ENCODE data around the gene ALPG. TPM values are rescaled to one million over a fixed set of nuclear protein-coding genes. Genes with fewer than 3 reads are reported as not detected.

The ALPG gene
- total and polyA plus RNA-seq, 10 of the 15 experiments (the other 5 are each of a cell fraction or from before 2014, with no cell fraction given): not detected

DNA sequence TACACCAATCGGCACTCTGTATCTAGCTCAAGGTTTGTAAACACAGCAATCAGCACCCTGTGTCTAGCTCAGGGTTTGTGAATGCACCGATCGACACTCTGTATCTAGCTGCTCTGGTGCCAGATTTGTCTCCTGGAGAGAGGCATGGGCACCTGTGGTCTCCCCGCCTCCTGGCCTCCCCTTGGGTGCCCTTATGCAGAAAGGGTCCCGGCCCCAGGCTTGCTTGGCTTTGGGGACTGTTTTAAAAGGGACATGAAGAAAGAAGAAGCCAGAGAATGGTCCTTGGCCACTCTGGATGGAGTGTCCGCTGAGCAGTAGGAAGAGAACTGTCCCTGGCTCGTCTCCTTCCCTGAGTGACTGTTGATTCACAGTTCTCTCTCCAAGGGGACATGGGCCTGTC lies 39.6 kb upstream of the ALPG start:
- Histone ChIP-seq H3K4me3 (no peak overlapping the region), H3K9ac (ENCODE audit: control insufficient read depth, insufficient read depth, low read length) (no peak overlapping the region), H2AFZ (ENCODE audit: control insufficient read depth, low read depth, low read length) (no peak overlapping the region), H3K27me3 (replicated peaks in 1 of 2; ENCODE audit: control insufficient read depth in 2 of 2, insufficient read depth in 2 of 2, low read length in 1 of 2) (no peaks in the 10 kb centered on the region), H4K20me1 (ENCODE audit: control insufficient read depth, insufficient read depth) (no peaks in the 10 kb centered on the region), H3K79me2 (ENCODE audit: control insufficient read depth, insufficient read depth, low read length) (no peaks in the 10 kb centered on the region), H3K27ac (ENCODE audit: control insufficient read depth, insufficient read depth) (no peak overlapping the region), H3K9me3 (replicated peaks; ENCODE audit: control insufficient read depth, insufficient read depth, low read length) (no peaks in the 10 kb centered on the region; the same call in 2 of the 3 replicates), H3K4me2 (ENCODE audit: control insufficient read depth, insufficient read depth) (no peak overlapping the region), H3K36me3 (ENCODE audit: control insufficient read depth in 2 of 2, insufficient read depth in 2 of 2, low read length in 1 of 2) (no peaks in the 10 kb centered on the region), H3K4me1 (ENCODE audit: control insufficient read depth, insufficient read depth, low read length) (peaks cover 9% of the 10 kb centered on the region)
- DNase-seq (ENCODE audit: low read depth, low spot score): no peak
- FAIRE-seq: no peak
- WGBS (ENCODE audit: insufficient coverage, insufficient replicate concordance, low lambda C conversion rate, missing lambda C conversion rate): 35% methylated on average over 7 of the region's 7 CpGs
- TF ChIP-seq, protein P1, sequence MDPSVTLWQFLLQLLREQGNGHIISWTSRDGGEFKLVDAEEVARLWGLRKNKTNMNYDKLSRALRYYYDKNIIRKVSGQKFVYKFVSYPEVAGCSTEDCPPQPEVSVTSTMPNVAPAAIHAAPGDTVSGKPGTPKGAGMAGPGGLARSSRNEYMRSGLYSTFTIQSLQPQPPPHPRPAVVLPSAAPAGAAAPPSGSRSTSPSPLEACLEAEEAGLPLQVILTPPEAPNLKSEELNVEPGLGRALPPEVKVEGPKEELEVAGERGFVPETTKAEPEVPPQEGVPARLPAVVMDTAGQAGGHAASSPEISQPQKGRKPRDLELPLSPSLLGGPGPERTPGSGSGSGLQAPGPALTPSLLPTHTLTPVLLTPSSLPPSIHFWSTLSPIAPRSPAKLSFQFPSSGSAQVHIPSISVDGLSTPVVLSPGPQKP (IDR thresholded peaks at IDR 0.05; ENCODE audit: low read depth, low read length): no peak
- TF ChIP-seq FOS (IDR thresholded peaks at IDR 0.05; ENCODE audit: borderline replicate concordance, extremely low read depth, insufficient read length): no peak
- TF ChIP-seq JUND (IDR thresholded peaks at IDR 0.05; ENCODE audit: low read depth, low read length): no peak
- no peak for TF ChIP-seq JUNB (IDR thresholded peaks at IDR 0.05)
- no peak for TF ChIP-seq CTCF (IDR thresholded peaks at IDR 0.05 in 2 of 3, conservative IDR thresholded peaks at IDR 0.05 in 1 of 3; ENCODE audit: control insufficient read depth in 2 of 3, extremely low read depth in 1 of 3, insufficient read depth in 1 of 3, low read depth in 3 of 3, low read length in 3 of 3)
- no peak for TF ChIP-seq SIN3A (IDR thresholded peaks at IDR 0.05; ENCODE audit: low read depth, low read length)
- no peak for TF ChIP-seq RCOR1 (conservative IDR thresholded peaks at IDR 0.05; ENCODE audit: low read depth, low read length)
- TF ChIP-seq RELA (IDR thresholded peaks at IDR 0.05; ENCODE audit: borderline replicate concordance, partially characterized antibody): no peak
- TF ChIP-seq CBX3 (IDR thresholded peaks at IDR 0.05; ENCODE audit: borderline replicate concordance, low read depth): no peak
- no peak for TF ChIP-seq ZZZ3 (IDR thresholded peaks at IDR 0.05; ENCODE audit: control insufficient read depth, insufficient read length, low read depth)
- no peak for TF ChIP-seq RB1 (IDR thresholded peaks at IDR 0.05; ENCODE audit: borderline replicate concordance)
- TF ChIP-seq EED (IDR thresholded peaks at IDR 0.05; ENCODE audit: low read depth): no peak
- TF ChIP-seq HSF1 (IDR thresholded peaks at IDR 0.05; ENCODE audit: low read depth, low read length): no peak
- no peak for TF ChIP-seq ZBTB33 (IDR thresholded peaks at IDR 0.05)
- no peak for TF ChIP-seq MXI1 (IDR thresholded peaks at IDR 0.05; ENCODE audit: low read depth, low read length)
- no TSS peak for BruUV-seq (replicated peaks)
- intact Hi-C loops (cut with micrococcal nuclease; ENCODE audit: unreplicated experiment): no loop called here
- in situ Hi-C loops (cut with MboI): no loop called here
- CTCF ChIA-PET: interaction anchor here (1.0 to 1.5 kb wide), 2 partner anchors 69 to 467 kb away, joined by 3 to 7 read pairs; no protein-coding TSS in a partner anchor
- POLR2A ChIA-PET: interaction anchor here (0.7 kb wide), 1 partner anchor 41 kb away, joined by 3 read pairs; no protein-coding TSS in a partner anchor
- RAD21 ChIA-PET (ENCODE audit: unreplicated experiment): no interaction called here
- SMC1A ChIA-PET (ENCODE audit: uncharacterized antibody, unreplicated experiment): no interaction called here
- ATAC-seq: no peak

Data from GM12878 (cell line).